HG03159 (cell line): ENCODE measurements around the gene THY1.
"Not testable (repeated sequence)": the region's sequence is repeated elsewhere in the genome, so short reads cannot be mapped to it uniquely, and the experiment has no call there.

Source experiments
- ATAC-seq: cut with Tn5 transposase; IDR thresholded peaks from one replicate; pipeline ENCODE4 v1.9.1; 2021; ENCODE audit warnings: mild to moderate bottlenecking, moderate library complexity; ENCODE audit not compliant: unreplicated experiment

The THY1 gene

DNA sequence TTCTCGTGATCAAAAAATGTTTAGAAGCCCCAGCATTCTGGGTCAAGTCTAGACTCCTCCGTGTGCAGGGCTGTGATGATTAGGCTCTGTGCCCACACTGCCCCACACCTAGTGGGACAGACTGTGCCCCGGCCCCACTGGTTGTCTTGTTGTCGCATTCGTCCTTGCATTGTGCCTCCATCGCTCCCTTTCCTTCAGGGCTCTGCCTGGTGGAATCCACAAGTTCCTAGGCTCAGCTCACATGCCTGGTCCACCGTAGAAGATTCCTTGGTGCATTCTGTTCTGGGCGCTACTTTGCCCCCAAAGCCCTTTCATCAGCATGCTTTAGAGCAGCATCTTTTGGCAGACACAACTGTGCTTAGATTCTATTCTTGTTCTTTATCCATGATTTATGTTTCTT is 23.5 kb upstream of the THY1 start:
- ATAC-seq: no peak

DNA sequence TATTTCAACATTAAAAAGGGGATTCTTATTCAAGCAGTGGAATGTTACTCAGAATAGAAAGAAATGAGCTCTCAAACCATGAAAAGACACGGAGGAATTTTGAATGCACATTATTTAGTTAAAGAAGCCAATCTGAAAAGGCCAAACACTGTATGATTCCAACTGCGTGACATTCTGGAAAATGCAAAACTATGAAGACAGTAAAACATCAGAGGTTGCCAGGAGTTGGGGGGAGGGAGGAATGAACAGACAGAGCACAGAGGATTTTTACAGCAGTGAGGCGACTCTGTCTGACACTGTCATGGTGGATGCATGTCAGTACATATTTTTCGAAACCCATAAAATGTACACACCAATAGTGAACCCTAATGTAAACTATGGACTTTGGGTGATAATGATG is 22.9 kb upstream of the THY1 start:
- no peak for ATAC-seq

DNA sequence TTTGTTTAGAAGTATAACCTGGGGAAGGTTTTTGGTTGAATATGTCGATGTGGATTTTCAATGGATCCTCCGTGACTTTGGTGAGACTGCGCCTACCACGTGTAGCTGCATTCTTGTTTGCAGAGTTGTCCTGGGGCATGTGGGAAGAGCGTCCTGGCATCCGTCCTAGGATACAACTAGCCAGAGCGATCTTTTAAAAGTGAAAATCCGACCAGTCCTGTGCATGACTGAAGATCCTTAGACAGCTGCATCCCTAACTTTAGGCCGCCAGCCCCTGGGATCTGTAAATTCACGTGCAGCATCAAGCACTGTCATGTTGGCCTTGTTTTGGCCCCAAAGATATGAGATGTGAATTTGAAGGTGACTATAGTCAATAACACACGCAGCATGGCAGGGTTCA is 22.4 kb upstream of the THY1 start:
- no peak for ATAC-seq

DNA sequence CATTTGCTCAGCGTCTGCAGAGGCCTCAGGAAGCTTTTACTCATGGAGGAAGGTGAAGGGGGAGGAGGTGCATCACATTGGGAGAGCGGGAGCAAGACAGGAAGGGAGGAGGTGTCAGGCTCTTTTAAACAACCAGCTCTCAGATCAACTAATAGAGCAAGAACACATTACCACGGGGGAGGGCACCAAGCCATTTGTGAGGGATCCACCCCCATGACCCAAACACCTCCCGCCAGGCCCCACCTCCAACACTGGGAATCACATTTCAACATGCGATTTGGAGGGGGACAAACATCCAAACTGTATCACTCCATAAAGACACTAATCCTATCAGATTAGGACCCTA is 18.9 kb upstream of the THY1 start:
- no peak for ATAC-seq

DNA sequence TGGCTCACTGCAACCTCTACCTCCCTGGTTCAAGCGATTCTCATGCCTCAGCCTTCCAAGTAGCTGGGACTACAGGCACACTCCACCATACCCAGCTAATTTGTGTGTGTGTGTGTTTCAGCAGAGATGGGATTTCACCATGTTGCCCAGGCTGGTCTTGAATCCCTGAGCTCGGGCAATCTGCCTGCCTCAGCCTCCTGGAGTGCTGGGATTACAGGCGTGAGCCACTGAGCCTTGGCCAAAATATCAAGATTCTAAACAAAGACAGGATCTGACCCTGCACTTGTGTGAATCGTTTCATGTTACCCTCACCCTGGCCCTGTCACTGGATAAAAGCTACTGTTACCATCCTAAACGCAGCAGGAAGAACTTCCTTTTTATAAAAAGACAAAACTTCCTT is 15.6 kb upstream of the THY1 start:
- no peak for ATAC-seq

DNA sequence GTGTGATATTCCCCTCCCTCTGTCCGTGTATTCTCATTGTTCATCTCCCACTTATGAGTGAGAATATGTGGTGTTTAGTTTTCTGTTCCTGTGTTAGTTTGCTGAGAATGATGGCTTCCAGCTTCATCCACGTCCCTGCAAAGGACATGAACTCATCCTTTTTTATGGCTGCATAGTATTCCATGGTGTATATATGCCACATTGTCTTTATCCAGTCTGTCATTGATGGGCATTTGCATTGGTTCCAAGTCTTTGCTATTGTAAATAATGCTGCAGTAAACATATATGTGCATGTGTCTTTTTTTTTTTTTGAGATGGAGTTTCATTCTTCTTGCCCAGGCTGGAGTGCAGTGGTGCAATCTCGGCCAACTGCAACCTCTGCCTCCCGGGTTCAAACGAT is 14.5 kb upstream of the THY1 start:
- not testable (repeated sequence) for ATAC-seq

DNA sequence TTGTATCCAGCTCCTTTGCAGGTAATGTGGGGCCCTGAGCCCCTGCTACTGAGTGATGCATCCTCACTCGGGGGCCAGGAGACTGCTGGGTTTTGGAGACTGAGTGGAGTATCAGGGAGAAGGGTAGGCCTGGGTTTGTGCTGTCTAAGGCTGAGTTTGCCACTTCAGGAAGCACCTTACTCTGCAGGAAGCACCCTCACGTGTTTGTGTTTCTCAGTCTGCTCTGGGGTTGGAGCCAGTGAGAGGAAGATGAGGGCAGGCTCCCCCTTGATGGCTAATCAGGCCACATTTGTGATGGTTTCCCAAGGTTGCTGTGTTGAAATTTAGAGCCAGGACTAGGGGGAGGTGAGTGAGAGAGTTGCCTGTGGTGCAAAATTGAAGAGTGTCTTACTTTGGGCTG is 13.7 kb upstream of the THY1 start:
- ATAC-seq: no peak

GRCh38 chr11:119436093-119436492 is 13.1 kb upstream of the THY1 start:
- ATAC-seq: no peak

DNA sequence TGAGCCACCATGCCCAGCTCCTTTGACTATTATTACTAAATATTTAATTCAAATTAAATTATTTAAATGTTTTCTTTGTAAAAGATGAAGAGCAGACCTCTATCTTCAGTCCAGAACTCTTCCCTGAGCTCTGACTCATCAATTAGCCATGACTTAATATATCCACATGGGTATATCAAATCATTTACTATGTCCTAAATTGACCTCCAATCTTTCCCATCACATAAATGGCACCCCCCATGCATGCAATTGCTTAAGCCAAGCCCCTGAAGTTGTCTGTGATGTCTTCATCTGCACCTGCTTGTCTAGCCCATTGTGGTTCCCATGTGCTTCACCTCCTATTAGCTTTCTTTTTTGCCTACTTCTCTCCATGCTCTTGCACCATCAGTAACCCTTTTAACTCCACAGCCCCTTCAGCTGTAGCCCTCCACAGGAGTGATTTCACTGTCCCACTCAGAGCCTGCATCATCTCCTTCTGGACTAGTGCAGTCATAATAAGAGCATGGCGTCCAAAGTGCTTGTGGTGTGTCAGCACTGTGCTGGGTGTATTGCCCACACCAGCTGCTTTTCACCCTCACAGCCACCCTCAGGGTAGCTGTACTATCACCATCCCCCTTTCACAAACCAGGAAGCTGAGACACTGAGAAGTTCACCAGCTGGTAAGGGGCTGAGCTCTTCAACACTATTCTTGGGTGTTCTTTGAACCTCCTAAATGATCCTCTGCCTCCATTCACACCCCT is 11.8 kb upstream of the THY1 start:
- no peak for ATAC-seq

DNA sequence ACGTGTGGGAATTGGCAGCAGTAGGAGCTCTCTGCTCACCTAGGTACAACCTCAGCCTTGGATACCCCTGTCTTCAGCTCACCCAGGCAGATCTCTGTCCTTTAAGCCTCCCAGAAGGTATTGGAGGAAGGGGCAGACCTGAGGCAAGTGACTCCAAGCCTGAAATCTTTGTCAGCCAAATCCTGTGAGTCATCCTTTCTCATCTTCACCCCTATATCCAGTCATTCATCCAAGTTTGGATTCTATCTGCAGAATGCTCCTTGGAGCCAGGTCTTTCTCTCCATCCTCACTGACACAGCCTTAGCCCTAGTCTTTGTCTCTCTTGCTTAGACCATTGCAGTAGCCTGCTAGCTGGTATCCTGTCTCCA is 10.4 kb upstream of the THY1 start:
- ATAC-seq: no peak

- ATAC-seq: no peak
Measured at GRCh38 chr11:119432484-119433357, 9.7 kb upstream of the THY1 start.

DNA sequence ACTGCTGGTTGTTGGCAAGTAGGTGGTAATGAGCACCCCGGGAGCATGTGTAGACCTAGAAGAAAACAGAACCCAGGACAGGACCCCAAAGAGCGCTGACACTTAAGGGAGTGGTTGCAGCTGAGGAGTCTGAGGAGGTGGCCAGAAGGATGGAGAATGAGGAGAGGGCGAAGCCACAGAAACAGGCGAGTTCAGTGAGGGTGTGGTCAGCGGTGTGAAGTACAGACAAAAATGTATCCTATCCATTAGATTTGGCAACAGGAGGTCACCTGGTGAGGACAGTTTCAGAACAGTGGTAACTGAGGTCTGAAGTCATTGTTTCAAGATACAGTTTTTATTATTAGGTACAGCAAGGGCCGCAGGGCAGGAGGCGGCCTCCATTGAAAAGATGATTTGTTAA is 8.6 kb upstream of the THY1 start:
- ATAC-seq: no peak

GRCh38 chr11:119427279-119427678 is 4.3 kb upstream of the THY1 start:
- ATAC-seq: no peak

DNA sequence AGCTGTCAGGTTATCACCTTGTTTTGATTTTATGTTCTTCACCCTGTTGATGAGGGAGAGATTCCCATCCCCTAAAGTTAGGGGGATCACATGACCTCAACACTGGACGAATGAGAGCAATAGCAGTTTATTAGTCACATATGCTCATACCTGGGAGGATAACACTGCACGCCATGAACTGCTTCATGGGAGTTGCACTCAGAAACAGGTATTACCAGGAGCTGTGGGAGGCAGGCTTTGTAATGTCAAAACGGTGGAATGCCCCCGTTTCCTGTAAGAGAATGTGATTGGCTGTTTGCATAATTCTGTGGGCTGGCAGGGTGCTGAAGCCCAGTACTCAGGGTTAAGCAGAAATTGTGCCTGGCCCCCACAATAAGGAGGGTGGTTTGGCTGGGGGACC is 3.2 kb upstream of the THY1 start:
- no peak for ATAC-seq

DNA sequence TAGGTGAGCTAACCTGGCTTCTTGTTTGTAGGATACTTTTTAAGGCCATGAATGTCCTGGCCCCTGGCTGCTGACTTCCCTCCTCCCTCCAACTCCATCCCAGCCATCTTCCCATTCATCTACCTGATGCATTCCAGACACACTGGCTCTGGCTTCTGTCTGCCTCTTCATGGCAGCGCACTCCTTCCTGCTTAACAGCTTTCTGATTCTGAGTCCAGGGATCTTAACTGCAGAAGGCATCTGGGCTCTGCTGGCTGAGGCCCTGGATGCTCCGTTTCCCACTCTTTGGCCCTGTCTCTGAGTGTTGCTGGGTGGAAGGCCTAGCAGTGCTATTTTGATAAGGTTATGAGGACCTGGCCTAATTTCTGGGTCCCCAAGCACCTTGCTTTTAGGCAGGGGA is 1.8 kb upstream of the THY1 start:
- no peak for ATAC-seq

DNA sequence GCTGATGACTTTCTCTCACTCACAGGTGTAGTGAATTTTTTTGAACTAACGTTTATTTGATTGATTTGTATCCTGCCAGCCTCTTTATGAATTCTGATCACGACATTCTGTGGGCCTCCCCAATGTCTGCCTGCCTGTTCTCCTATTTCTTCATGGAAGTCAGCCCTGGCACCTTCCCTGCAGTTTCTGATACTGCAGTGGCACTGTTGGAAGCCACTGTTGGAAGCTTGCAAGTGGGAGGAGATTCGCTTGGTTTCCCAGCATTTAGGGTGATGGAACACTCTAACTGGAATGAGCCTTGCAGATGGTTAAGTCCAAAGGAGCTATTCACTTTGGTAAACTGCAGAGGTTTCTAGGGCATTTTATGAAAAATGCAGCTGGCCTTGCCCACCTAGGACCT is 1.3 kb upstream of the THY1 start:
- ATAC-seq: no peak

DNA sequence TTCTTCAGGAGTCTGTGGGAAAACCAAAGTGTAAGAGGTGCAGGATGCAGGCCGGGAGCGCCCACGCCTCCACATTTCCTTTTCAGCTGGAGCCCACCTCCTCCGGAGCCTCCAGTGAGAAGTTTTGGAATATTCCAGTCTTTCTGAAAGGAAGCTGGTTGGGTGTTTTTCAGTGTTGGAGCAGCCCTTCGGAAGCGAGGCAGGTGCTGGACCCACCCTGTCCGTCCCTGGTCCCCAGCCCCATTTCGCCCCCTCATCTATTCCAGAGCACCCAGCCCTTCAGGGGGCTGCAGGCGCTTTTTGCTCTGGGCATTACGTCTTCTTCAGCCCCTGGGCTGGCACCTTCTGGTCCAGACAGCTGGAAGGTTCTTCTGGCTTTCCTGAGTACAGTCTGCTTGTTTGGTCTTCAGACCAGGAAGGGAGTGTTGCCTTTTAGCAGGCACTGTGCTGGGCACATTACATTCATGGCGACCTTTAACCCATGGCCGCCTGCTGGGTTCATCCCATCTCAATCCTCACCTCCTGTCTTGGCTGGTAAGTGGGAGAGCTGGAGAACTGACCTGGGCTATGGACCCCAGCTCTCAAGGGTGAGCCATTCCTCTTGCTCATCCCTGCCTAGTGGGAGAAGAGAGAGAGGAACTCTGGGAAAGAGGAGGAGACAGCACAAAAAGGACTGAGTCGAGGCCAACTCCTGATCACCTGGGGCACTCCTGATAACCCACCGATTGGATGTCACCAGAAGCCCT is 710 bp upstream of the THY1 start:
- no peak for ATAC-seq

DNA sequence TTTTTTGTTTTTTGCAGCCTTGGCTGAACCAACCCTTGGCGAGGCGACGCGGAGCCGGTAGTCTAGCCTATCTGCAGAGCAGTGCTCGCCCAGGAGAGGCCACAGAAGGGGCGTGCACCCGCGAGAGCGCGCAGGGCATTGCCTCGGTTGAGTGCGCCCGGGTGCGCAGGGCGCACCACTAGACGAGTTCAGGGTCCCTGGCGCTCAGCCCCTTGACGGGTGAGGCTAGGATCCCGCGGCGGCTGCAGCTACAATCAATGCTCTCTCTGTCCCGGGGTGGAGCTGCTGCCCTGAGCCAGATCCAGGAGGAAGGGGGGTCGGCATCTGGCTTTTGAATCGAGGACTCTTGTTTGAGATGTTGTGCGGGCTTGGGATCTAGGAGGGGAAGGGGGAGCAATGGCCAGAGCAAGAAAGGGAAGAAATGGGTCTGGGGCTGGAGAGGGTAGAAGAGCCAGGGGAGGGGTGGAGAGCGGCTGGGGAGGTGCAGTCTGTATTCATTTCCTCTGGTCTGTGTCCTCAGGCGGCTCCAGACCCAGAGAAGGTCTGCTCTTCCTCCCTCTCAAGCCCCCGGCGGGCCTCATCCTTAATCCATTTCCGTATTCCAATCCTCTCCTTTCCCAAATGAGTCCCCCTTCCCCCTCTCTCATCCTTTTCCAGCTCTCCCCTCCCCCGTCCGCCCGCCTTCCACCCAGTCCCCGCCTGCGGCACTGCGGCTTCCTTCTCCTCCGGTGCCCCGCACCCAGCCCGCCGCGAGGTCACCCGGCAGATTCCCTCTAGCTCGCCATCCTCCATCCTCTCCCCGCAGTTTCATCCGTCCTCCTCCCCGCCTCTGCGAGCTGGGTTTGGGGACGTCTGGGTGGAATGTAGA is 797 bp downstream of the THY1 start:
- no peak for ATAC-seq

DNA sequence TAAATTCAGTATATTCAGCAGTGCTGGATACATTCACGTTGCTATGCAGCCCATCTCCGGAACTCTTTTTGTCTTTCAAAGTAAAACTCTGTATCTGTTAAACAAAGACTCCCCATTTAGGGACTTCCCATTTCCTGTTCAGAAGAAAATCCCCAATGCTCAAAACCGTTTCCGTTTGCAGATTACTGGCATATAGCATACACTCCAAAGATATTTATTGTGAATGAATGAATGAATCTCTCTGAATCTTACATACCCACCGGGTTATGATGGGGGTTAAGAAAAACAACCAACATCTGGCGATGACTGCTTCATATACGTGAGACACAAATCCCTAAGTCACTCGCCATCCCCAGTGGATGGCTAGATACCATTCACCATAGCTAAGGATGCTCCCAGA is 1.6 kb downstream of the THY1 start:
- ATAC-seq: no peak

- ATAC-seq: no peak
Measured at GRCh38 chr11:119420631-119421030, 2.3 kb downstream of the THY1 start.
